HFFc6 (cell line): ENCODE data around the gene TPR. TPM values are rescaled to one million over a fixed set of nuclear protein-coding genes. Genes with fewer than 3 reads are reported as not detected.

ENCODE experiments used
- DNase-seq: peaks from one replicate; pipeline ENCODE4 v3.0.0-alpha.2; 2018
- H3K27ac Mint-ChIP-seq: 2 replicates; pipeline ENCODE4 v1.8.0; 2020; ENCODE audit warnings: mild to moderate bottlenecking, mixed read lengths
- H3K27me3 Mint-ChIP-seq: 2 replicates; pipeline ENCODE4 v1.8.0; 2021; ENCODE audit warnings: mild to moderate bottlenecking, moderate library complexity, mixed read lengths; ENCODE audit not compliant: insufficient read depth
- H3K36me3 Mint-ChIP-seq: 2 replicates; pipeline ENCODE4 v1.8.0; 2021; ENCODE audit warnings: low read depth, mixed read lengths
- H3K4me1 Mint-ChIP-seq: 2 replicates; pipeline ENCODE4 v1.8.0; 2020; ENCODE audit warnings: low read depth, mixed read lengths
- H3K4me3 Mint-ChIP-seq: 2 replicates; pipeline ENCODE4 v1.8.0; 2020; ENCODE audit warnings: mild to moderate bottlenecking, moderate library complexity, mixed read lengths
- H3K9me3 Mint-ChIP-seq: 2 replicates; pipeline ENCODE4 v1.8.0; 2020; ENCODE audit warnings: mild to moderate bottlenecking, mixed read lengths
- total RNA-seq, 6 experiments: library from RNA; stranded (reverse); fragmentation: NEBNext Ultra II Directional; extraction: Animal tissue kit (Norgen Biotek cat#: 25700); gene quantifications; 2 replicates in 1 of 6; 3 replicates in 5 of 6; pipeline ENCODE4 v1.2.3, GENCODE V29; 2021
- TF ChIP-seq, protein P1 (sequence below): fragments of 200-600 bp; sonication (generic); IDR thresholded peaks from 2 replicates; pipeline ENCODE4 v1.5.0; 2021; ENCODE audit warnings: antibody characterized with exemption, mild to moderate bottlenecking

TPR gene
- total RNA-seq, 6 experiments from 2014 or later = 61.4 to 75.6 (median 62.8) TPM

DNA sequence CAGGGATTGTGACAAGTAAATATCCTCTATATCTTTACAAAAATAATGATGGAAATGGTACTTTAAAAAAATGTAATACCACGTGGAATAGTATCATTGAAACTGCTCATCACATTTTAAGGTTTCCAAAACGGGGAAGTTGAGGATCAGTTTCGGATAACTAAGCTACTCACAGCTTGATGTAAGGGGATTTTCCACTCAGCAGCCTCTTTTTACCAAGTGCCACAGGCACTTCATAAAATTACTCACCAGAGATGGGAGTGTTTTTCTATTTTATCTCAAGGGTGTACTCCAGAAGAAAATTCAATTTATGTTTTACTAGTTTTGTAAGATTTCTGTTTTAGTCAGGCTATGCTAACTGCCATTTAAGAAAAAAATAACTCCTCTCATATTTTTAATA lies 91.7 kb downstream of the TPR start:
- no peak overlapping the region for H3K27ac Mint-ChIP-seq
- DNase-seq = no peak
- H3K9me3 Mint-ChIP-seq = no peaks in the 10 kb centered on the region
- H3K36me3 Mint-ChIP-seq = no peaks in the 10 kb centered on the region
- peaks cover 20% of the 10 kb centered on the region for H3K4me1 Mint-ChIP-seq
- H3K27me3 Mint-ChIP-seq = peaks cover 2% of the 10 kb centered on the region
- TF ChIP-seq, protein P1, sequence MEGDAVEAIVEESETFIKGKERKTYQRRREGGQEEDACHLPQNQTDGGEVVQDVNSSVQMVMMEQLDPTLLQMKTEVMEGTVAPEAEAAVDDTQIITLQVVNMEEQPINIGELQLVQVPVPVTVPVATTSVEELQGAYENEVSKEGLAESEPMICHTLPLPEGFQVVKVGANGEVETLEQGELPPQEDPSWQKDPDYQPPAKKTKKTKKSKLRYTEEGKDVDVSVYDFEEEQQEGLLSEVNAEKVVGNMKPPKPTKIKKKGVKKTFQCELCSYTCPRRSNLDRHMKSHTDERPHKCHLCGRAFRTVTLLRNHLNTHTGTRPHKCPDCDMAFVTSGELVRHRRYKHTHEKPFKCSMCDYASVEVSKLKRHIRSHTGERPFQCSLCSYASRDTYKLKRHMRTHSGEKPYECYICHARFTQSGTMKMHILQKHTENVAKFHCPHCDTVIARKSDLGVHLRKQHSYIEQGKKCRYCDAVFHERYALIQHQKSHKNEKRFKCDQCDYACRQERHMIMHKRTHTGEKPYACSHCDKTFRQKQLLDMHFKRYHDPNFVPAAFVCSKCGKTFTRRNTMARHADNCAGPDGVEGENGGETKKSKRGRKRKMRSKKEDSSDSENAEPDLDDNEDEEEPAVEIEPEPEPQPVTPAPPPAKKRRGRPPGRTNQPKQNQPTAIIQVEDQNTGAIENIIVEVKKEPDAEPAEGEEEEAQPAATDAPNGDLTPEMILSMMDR = no peak
- no peak overlapping the region for H3K4me3 Mint-ChIP-seq

DNA sequence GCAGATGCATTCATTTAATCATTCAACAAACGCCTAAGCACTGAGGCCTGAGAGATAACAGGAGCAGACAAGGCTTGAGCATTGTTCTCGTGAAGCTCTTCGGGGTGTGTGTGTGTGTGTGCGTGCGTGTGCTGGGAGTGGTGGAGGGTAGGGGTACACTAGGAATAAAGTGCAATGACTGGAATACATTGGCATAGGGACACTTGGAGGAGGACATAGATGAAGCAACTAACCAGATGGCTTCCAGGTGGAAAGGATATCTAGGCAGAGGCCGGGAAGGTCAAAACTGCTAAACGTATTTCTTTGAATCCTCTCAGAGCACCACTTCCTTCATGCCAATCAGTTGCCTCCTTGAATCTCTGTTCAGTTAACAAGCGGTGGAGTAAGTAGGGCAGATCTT lies 92.6 kb downstream of the TPR start:
- peaks cover 2% of the 10 kb centered on the region for H3K27me3 Mint-ChIP-seq
- TF ChIP-seq, protein P1 = no peak
- H3K4me3 Mint-ChIP-seq = no peak overlapping the region
- peaks cover 19% of the 10 kb centered on the region for H3K4me1 Mint-ChIP-seq
- DNase-seq = no peak
- H3K36me3 Mint-ChIP-seq = no peaks in the 10 kb centered on the region
- no peak overlapping the region for H3K27ac Mint-ChIP-seq
- H3K9me3 Mint-ChIP-seq = no peaks in the 10 kb centered on the region

DNA sequence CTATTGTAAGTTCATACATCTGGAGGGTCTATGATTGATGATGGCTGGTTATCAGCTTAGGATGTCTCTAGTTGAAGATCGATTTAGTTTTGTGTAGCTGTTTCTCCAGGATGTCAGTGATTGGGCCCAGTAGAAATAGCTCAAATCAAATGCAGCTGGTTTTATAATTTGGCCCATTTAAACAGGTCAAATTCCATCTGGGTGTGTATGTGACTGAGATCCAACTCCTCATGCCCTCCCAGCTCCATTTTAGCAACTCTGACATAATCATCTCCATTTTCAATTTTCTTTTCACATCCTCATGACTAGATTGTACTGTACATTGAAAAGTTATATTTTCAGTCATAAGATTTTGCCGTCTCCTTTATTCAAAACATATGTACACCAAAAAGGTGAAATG lies 99.2 kb downstream of the TPR start:
- Mint-ChIP-seq H3K9me3 (no peaks in the 10 kb centered on the region), H3K27ac (no peak overlapping the region), H3K36me3 (no peaks in the 10 kb centered on the region), H3K4me1 (peaks cover 7% of the 10 kb centered on the region; the same call in 1 of the 2 replicates), H3K27me3 (peaks cover 2% of the 10 kb centered on the region), H3K4me3 (no peak overlapping the region)
- DNase-seq = no peak
- TF ChIP-seq, protein P1 = no peak

DNA sequence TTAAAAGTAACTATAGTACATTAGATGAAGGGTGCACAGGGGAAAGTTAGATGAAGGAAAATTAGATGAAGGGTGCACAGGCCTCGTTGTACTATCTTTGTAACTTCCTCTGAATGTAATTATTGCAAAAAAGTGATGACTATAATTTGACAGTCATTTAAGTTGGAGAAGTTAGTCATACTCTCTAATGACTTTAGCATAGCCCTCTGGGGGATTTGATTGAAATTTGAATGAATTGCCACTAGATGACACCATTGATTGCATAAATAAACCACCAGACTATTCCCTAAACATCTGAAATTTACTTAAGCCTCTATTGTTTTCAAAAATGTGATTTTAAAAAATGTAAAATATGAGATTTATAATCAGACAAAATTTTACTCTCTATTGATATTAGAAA lies 102.6 kb downstream of the TPR start:
- H3K27me3 Mint-ChIP-seq = peaks cover 4% of the 10 kb centered on the region; the same call in 1 of the 2 replicates
- H3K27ac Mint-ChIP-seq = no peak overlapping the region
- H3K4me1 Mint-ChIP-seq = no peaks in the 10 kb centered on the region
- TF ChIP-seq, protein P1 = no peak
- DNase-seq = no peak
- no peak overlapping the region for H3K4me3 Mint-ChIP-seq
- no peaks in the 10 kb centered on the region for H3K36me3 Mint-ChIP-seq
- no peaks in the 10 kb centered on the region for H3K9me3 Mint-ChIP-seq

DNA sequence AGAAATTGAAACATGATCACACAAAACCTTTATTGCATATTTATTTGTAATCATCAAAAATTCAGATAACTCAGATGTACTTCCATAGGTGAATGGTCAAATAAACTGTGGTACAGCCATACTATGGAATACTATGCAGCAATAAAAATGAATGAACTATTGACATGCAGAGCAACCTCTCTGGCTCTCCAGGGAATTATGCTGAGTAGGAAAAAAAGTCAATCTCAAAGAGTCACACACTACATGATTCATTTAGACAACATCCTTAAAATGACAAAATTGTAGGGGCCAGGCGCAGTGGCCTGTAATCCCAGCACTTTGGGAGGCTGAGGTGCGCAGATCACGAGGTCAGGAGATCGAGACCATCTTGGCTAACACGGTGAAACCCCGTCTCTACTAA lies 104.0 kb downstream of the TPR start:
- no peak overlapping the region for H3K27ac Mint-ChIP-seq
- H3K4me1 Mint-ChIP-seq = no peaks in the 10 kb centered on the region
- 0 out of 2 replicates have a peak, but pooled peaks cover 2% of the 10 kb centered on the region for H3K27me3 Mint-ChIP-seq
- no peak overlapping the region for H3K4me3 Mint-ChIP-seq
- peaks cover 2% of the 10 kb centered on the region; the same call in 1 of the 2 replicates for H3K9me3 Mint-ChIP-seq
- no peak for DNase-seq
- no peaks in the 10 kb centered on the region for H3K36me3 Mint-ChIP-seq
- TF ChIP-seq, protein P1 = no peak

Other genes starting within 250 kb of the TPR start
- gene PRG4, start 79.0 kb downstream of the TPR start, total RNA-seq = under 1 TPM in 1 of 6 experiments, not detected in 5; 0.03 TPM
- 10 to 100 TPM; 10.1 to 15.9 (median 13.1) TPM for gene ODR4, start 585 bp upstream of the TPR start, total RNA-seq
- gene PDC, start 85.9 kb upstream of the TPR start, total RNA-seq = under 1 TPM in 2 of 6 experiments, not detected in 4; 0.17 TPM